Neural cell (in vitro differentiated cells): Measurements from ENCODE around the gene DGCR8. TPM values are rescaled to one million over a fixed set of nuclear protein-coding genes. Genes with fewer than 3 reads are reported as not detected.
A peak's percentile ranks its signal among the peaks of the same experiment; 100 is the strongest.

ENCODE experiments used
- H2AFZ ChIP-seq: fragments of 200-600, 300-800 bp; sonication (generic), shearing (Covaris generic); 2 replicates; pipeline ENCODE4 v1.6.0; 2014; ENCODE audit warnings: low read depth, mild to moderate bottlenecking, antibody characterized with exemption, low read length, moderate library complexity
- H3F3A ChIP-seq: fragments of 200-600 bp; shearing (Covaris generic); 2 replicates; pipeline ENCODE4 v1.6.1; 2016; ENCODE audit warnings: mild to moderate bottlenecking, moderate library complexity, mixed read lengths, antibody characterized with exemption, low read length; ENCODE audit not compliant: insufficient read depth, poor library complexity, severe bottlenecking
- H3K27ac ChIP-seq: fragments of 200-600, 300-800 bp; sonication (generic), shearing (Covaris generic); 2 replicates; pipeline ENCODE4 v1.5.1; 2014; ENCODE audit warnings: mild to moderate bottlenecking, low read length, moderate library complexity
- H3K27me3 ChIP-seq: fragments of 300-800, 200-600 bp; sonication (generic), shearing (Covaris generic); 2 replicates; pipeline ENCODE4 v1.6.0; 2014; ENCODE audit warnings: mild to moderate bottlenecking, low read depth, low read length, moderate library complexity; ENCODE audit not compliant: insufficient read depth
- H3K36me3 ChIP-seq: fragments of 300-800, 200-600 bp; sonication (generic), shearing (Covaris generic); 2 replicates; pipeline ENCODE4 v1.5.1; 2014; ENCODE audit warnings: mild to moderate bottlenecking, antibody characterized with exemption, low read length, moderate library complexity; ENCODE audit not compliant: insufficient read depth
- H3K4me2 ChIP-seq: fragments of 300-800, 200-600 bp; sonication (generic), shearing (Covaris generic); 2 replicates; pipeline ENCODE4 v1.6.0; 2014; ENCODE audit warnings: mild to moderate bottlenecking, low read length
- H3K4me3 ChIP-seq: fragments of 300-800, 200-600 bp; sonication (generic), shearing (Covaris generic); 2 replicates; pipeline ENCODE4 v1.5.1; 2014; ENCODE audit warnings: mild to moderate bottlenecking, low read length, moderate library complexity
- H3K79me2 ChIP-seq: fragments of 200-600 bp; shearing (Covaris generic); replicated peaks from 2 replicates; pipeline ENCODE4 v1.6.0; 2014; ENCODE audit warnings: mild to moderate bottlenecking, low read length, moderate library complexity; ENCODE audit not compliant: insufficient read depth
- H3K9ac ChIP-seq: fragments of 300-800, 200-600 bp; sonication (generic), shearing (Covaris generic); 2 replicates; pipeline ENCODE4 v1.6.1; 2016; ENCODE audit warnings: mild to moderate bottlenecking, low read length, mixed read lengths
- H3K9me2 ChIP-seq: fragments of 200-600 bp; shearing (Covaris generic); 2 replicates; pipeline ENCODE4 v1.6.1; 2016; ENCODE audit warnings: mild to moderate bottlenecking, low read length, mixed read lengths; ENCODE audit not compliant: insufficient read depth
- H3K9me3 ChIP-seq: fragments of 200-600, 300-800 bp; sonication (generic), shearing (Covaris generic); 2 replicates; pipeline ENCODE4 v1.6.1; 2016; ENCODE audit warnings: mild to moderate bottlenecking, mixed run types, low read length, moderate library complexity, mixed read lengths
- H4K20me1 ChIP-seq: fragments of 200-600 bp; shearing (Covaris generic); 2 replicates; pipeline ENCODE4 v1.6.1; 2016; ENCODE audit warnings: mild to moderate bottlenecking, mixed run types; ENCODE audit not compliant: insufficient read depth
- EP300 ChIP-seq: fragments of 450-650 bp; conservative IDR thresholded peaks from 2 replicates; pipeline ENCODE4 v1.6.1; 2014; ENCODE audit warnings: antibody characterized with exemption, mild to moderate bottlenecking, moderate library complexity; ENCODE audit not compliant: poor library complexity, severe bottlenecking
- EZH2 ChIP-seq: fragments of 200-600, 300-800 bp; shearing (Covaris generic), sonication (generic); IDR thresholded peaks from 2 replicates; pipeline ENCODE4 v1.6.1; 2014; ENCODE audit warnings: antibody characterized with exemption, low read length, borderline replicate concordance, mild to moderate bottlenecking; ENCODE audit not compliant: insufficient read depth, poor library complexity, severe bottlenecking
- MXI1 ChIP-seq: fragments of 450-650 bp; conservative IDR thresholded peaks from 2 replicates; pipeline ENCODE4 v1.6.1; 2014; ENCODE audit warnings: antibody characterized with exemption, mild to moderate bottlenecking; ENCODE audit not compliant: poor library complexity, severe bottlenecking
- POLR2AphosphoS5 ChIP-seq: IDR thresholded peaks from 2 replicates; pipeline ENCODE4 v1.6.1; 2012
- RAD21 ChIP-seq: fragments of 450-650 bp; conservative IDR thresholded peaks from 2 replicates; pipeline ENCODE4 v1.6.1; 2014; ENCODE audit warnings: antibody characterized with exemption, mild to moderate bottlenecking, moderate library complexity
- SMC3 ChIP-seq: fragments of 450-650 bp; conservative IDR thresholded peaks from 2 replicates; pipeline ENCODE4 v1.6.1; 2014; ENCODE audit warnings: antibody characterized with exemption, mild to moderate bottlenecking, moderate library complexity; ENCODE audit not compliant: poor library complexity
- TAF1 ChIP-seq: IDR thresholded peaks from 2 replicates; pipeline ENCODE4 v1.6.1; 2012; ENCODE audit warnings: low read depth
- polyA plus RNA-seq: library from polyadenylated mRNA; depleted of rRNA; stranded (reverse); fragments of >200 nt; gene quantifications from 2 replicates; pipeline ENCODE4 v1.2.3, GENCODE V29; 2014
- TF ChIP-seq, protein P1 (sequence below): fragments of 450-650 bp; IDR thresholded peaks from 2 replicates; pipeline ENCODE4 v1.5.1; 2014; ENCODE audit warnings: antibody characterized with exemption, mild to moderate bottlenecking, moderate library complexity; ENCODE audit not compliant: poor library complexity, severe bottlenecking
- TF ChIP-seq, protein P2 (sequence below): IDR thresholded peaks from 2 replicates; pipeline ENCODE4 v1.6.1; 2012; ENCODE audit warnings: borderline replicate concordance

Gene DGCR8
- polyA plus RNA-seq, 1 donor from 2014 or later, result 48.9 TPM

DNA sequence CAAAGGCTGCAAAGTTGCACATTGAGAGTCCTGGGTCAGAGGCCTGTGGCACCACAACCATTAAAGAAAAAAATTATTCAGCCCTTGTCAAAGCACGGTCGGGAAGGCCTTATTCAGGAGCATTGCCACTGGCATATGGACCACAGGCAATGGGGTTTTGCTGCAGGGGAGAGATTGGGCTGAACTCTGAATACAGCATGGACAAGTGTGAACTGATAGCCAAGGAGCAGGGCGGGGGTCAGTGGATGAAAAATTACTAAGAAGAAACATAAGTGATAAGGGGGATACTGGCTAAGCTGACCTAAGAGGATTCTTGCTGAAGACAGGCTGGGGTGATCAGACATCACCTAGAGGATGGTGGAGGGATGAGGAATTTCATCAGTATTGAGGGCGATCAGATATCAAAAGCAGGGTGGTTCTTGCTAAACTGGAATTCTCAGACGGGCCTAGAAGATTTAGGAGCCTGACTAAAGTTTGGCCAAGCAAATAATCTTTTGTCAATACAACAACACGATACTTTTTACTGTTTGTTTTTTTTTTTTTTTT, 3.3 kb upstream of the DGCR8 start:
- TF ChIP-seq TAF1 (no peak), EZH2 (no peak), RAD21 (no peak), POLR2AphosphoS5 (no peak), SMC3 (no peak), EP300 (no peak), MXI1 (no peak)
- TF ChIP-seq, protein P1, sequence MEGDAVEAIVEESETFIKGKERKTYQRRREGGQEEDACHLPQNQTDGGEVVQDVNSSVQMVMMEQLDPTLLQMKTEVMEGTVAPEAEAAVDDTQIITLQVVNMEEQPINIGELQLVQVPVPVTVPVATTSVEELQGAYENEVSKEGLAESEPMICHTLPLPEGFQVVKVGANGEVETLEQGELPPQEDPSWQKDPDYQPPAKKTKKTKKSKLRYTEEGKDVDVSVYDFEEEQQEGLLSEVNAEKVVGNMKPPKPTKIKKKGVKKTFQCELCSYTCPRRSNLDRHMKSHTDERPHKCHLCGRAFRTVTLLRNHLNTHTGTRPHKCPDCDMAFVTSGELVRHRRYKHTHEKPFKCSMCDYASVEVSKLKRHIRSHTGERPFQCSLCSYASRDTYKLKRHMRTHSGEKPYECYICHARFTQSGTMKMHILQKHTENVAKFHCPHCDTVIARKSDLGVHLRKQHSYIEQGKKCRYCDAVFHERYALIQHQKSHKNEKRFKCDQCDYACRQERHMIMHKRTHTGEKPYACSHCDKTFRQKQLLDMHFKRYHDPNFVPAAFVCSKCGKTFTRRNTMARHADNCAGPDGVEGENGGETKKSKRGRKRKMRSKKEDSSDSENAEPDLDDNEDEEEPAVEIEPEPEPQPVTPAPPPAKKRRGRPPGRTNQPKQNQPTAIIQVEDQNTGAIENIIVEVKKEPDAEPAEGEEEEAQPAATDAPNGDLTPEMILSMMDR, result no peak
- TF ChIP-seq, protein P2, sequence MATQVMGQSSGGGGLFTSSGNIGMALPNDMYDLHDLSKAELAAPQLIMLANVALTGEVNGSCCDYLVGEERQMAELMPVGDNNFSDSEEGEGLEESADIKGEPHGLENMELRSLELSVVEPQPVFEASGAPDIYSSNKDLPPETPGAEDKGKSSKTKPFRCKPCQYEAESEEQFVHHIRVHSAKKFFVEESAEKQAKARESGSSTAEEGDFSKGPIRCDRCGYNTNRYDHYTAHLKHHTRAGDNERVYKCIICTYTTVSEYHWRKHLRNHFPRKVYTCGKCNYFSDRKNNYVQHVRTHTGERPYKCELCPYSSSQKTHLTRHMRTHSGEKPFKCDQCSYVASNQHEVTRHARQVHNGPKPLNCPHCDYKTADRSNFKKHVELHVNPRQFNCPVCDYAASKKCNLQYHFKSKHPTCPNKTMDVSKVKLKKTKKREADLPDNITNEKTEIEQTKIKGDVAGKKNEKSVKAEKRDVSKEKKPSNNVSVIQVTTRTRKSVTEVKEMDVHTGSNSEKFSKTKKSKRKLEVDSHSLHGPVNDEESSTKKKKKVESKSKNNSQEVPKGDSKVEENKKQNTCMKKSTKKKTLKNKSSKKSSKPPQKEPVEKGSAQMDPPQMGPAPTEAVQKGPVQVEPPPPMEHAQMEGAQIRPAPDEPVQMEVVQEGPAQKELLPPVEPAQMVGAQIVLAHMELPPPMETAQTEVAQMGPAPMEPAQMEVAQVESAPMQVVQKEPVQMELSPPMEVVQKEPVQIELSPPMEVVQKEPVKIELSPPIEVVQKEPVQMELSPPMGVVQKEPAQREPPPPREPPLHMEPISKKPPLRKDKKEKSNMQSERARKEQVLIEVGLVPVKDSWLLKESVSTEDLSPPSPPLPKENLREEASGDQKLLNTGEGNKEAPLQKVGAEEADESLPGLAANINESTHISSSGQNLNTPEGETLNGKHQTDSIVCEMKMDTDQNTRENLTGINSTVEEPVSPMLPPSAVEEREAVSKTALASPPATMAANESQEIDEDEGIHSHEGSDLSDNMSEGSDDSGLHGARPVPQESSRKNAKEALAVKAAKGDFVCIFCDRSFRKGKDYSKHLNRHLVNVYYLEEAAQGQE, result no peak
- Histone ChIP-seq H3K4me3 (no peak overlapping the region), H3K27ac (no peak overlapping the region), H3K36me3 (no peaks in the 10 kb centered on the region), H3F3A (no peaks in the 10 kb centered on the region), H3K79me2 (peaks cover 13% of the 10 kb centered on the region), H3K4me2 (no peak overlapping the region), H3K9me2 (no peaks in the 10 kb centered on the region), H2AFZ (no peak overlapping the region), H3K9me3 (no peaks in the 10 kb centered on the region), H4K20me1 (no peaks in the 10 kb centered on the region), H3K9ac (no peak overlapping the region), H3K27me3 (no peaks in the 10 kb centered on the region)

DNA sequence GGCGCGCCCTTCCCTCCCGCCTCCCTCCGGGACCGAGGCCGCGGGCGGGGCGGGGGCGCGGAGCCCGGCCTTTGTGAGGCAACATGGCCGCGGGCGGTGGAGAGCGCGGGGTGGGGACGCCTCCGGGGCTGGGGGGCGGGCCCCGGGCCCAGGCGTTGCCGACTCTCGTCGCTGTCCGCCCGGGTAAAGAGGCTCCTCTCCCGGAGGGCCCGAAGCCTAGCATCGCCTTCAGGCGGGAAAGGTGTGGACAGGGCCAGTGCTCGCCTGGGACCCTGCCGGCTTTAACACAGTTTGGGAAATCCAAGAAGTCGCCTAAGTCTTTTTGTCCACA, 369 bp downstream of the DGCR8 start:
- no peaks in the 10 kb centered on the region for H3F3A ChIP-seq
- peak overlapping the region; percentile 66 for H2AFZ ChIP-seq
- H4K20me1 ChIP-seq, result peaks cover 19% of the 10 kb centered on the region
- no peaks in the 10 kb centered on the region for H3K9me3 ChIP-seq
- TF ChIP-seq, protein P2, result peak; percentile 55
- no peak for TF ChIP-seq EP300
- peak; percentile 6 for TF ChIP-seq TAF1
- TF ChIP-seq, protein P1, result no peak
- no peak for TF ChIP-seq MXI1
- TF ChIP-seq SMC3, result no peak
- H3K27ac ChIP-seq, result peak overlapping the region; percentile 92
- peak overlapping the region; percentile 93 for H3K4me3 ChIP-seq
- peak overlapping the region; percentile 83 for H3K4me2 ChIP-seq
- no peaks in the 10 kb centered on the region for H3K27me3 ChIP-seq
- H3K79me2 ChIP-seq, result peaks cover 44% of the 10 kb centered on the region
- H3K36me3 ChIP-seq, result no peaks in the 10 kb centered on the region
- no peaks in the 10 kb centered on the region for H3K9me2 ChIP-seq
- peak overlapping the region; percentile 92 for H3K9ac ChIP-seq
